IMR-90 (cell line): ENCODE measurements around the gene CASP2. TPM values are rescaled to one million over a fixed set of nuclear protein-coding genes. Genes with fewer than 3 reads are reported as not detected.

Source experiments
- ATAC-seq: fragments of 200-7000 bp; cut with Tn5 transposase; 2 replicates; pipeline ENCODE4 v1.9.1; 2020; ENCODE audit warnings: low read depth, mild to moderate bottlenecking, moderate library complexity
- BruUV-seq: library from RNA; stranded (reverse); fragments of 400-500 nt; replicated peaks from 2 replicates; lab custom pipeline; 2021; lab: Mats Ljungman, UMichigan
- CTCF ChIA-PET: fragments of 300-600 bp; formaldehyde crosslinking; extraction: SDS; loops from one replicate; lab custom pipeline; 2021; ENCODE audit warnings: antibody characterized with exemption; lab: Yijun Ruan, JAX
- POLR2A ChIA-PET: fragments of 300-600 bp; sonication (Branson Sonifier 250); formaldehyde crosslinking; loops from one replicate; lab custom pipeline; 2022; ENCODE audit warnings: antibody characterized with exemption; ENCODE audit not compliant: unreplicated experiment; lab: Charles Lee
- DNase-seq: peaks from one replicate; pipeline ENCODE4 v3.0.0; 2013
- H2AFZ ChIP-seq: replicated peaks from 2 replicates; pipeline ENCODE3; 2013; ENCODE audit warnings: low read length, mild to moderate bottlenecking; ENCODE audit not compliant: poor library complexity
- H2AK5ac ChIP-seq: 2 replicates; pipeline ENCODE4 v1.6.1; 2013; ENCODE audit warnings: low read depth, low read length, inconsistent platforms
- H2AK9ac ChIP-seq: replicated peaks from 2 replicates; pipeline ENCODE3; 2013; ENCODE audit warnings: mild to moderate bottlenecking, low read depth, low read length, moderate library complexity; ENCODE audit not compliant: poor library complexity
- H2BK120ac ChIP-seq: 2 replicates; pipeline ENCODE4 v1.6.1; 2013; ENCODE audit warnings: low read depth, low read length, inconsistent platforms
- H2BK15ac ChIP-seq: 3 replicates; pipeline ENCODE4 v1.6.1; 2013; ENCODE audit warnings: low read depth, low read length, inconsistent platforms
- H2BK20ac ChIP-seq: 2 replicates; pipeline ENCODE4 v1.6.1; 2013; ENCODE audit warnings: low read depth, mild to moderate bottlenecking, inconsistent platforms, low read length, moderate library complexity
- H2BK5ac ChIP-seq: 2 replicates; pipeline ENCODE4 v1.6.1; 2013; ENCODE audit warnings: mild to moderate bottlenecking, low read depth, low read length, inconsistent platforms; ENCODE audit not compliant: poor library complexity, severe bottlenecking
- H3K14ac ChIP-seq: replicated peaks from 2 replicates; pipeline ENCODE4 v1.6.1; 2013; ENCODE audit warnings: low read depth, low read length, inconsistent platforms
- H3K18ac ChIP-seq: 2 replicates; pipeline ENCODE4 v1.6.1; 2013; ENCODE audit warnings: low read depth, low read length, control low read depth
- H3K23ac ChIP-seq: 2 replicates; pipeline ENCODE4 v1.6.1; 2013; ENCODE audit warnings: low read depth, low read length, inconsistent platforms
- H3K27ac ChIP-seq: 2 replicates; pipeline ENCODE4 v1.5.1; 2013; ENCODE audit warnings: mild to moderate bottlenecking, control low read depth, low read length; ENCODE audit not compliant: insufficient read depth
- H3K27me3 ChIP-seq: 2 replicates; pipeline ENCODE4 v1.6.1; 2013; ENCODE audit warnings: low read length; ENCODE audit not compliant: control insufficient read depth, insufficient read depth
- H3K36me3 ChIP-seq: 2 replicates; pipeline ENCODE4 v1.6.1; 2013; ENCODE audit warnings: low read length, mixed read lengths; ENCODE audit not compliant: control insufficient read depth, insufficient read depth
- H3K4ac ChIP-seq: 2 replicates; pipeline ENCODE4 v1.6.1; 2013; ENCODE audit warnings: low read depth, low read length, inconsistent platforms
- H3K4me1 ChIP-seq: 2 replicates; pipeline ENCODE4 v1.6.1; 2013; ENCODE audit warnings: low read length, mixed read lengths; ENCODE audit not compliant: control insufficient read depth, insufficient read depth
- H3K4me2 ChIP-seq: 2 replicates; pipeline ENCODE4 v1.6.1; 2013; ENCODE audit warnings: low read depth, mild to moderate bottlenecking, control low read depth, low read length, moderate library complexity
- H3K4me3 ChIP-seq: 2 replicates; pipeline ENCODE4 v1.5.1; 2013; ENCODE audit warnings: low read depth, mild to moderate bottlenecking, control low read depth, low read length, moderate library complexity; ENCODE audit not compliant: insufficient read depth
- H3K56ac ChIP-seq: 2 replicates; pipeline ENCODE4 v1.6.1; 2013; ENCODE audit warnings: low read length, inconsistent platforms; ENCODE audit not compliant: insufficient read depth; ENCODE audit errors: extremely low read depth
- H3K79me1 ChIP-seq, 2 experiments: 2 replicates each; pipeline ENCODE4 v1.6.1; 2013; ENCODE audit warnings: low read length in 2 of 2, inconsistent platforms in 1 of 2, low read depth in 1 of 2
- H3K9ac ChIP-seq: 2 replicates; pipeline ENCODE4 v1.6.1; 2013; ENCODE audit warnings: low read depth, low read length, control low read depth
- H3K9me1 ChIP-seq: 2 replicates; pipeline ENCODE4 v1.6.1; 2013; ENCODE audit warnings: low read length, inconsistent platforms; ENCODE audit not compliant: insufficient read depth
- H3K9me3 ChIP-seq: 2 replicates; pipeline ENCODE4 v1.6.1; 2013; ENCODE audit warnings: low read length; ENCODE audit not compliant: control insufficient read depth, insufficient read depth
- H4K20me1 ChIP-seq: 2 replicates; pipeline ENCODE4 v1.6.1; 2013; ENCODE audit warnings: low read length, inconsistent platforms; ENCODE audit not compliant: insufficient read depth
- H4K5ac ChIP-seq: 2 replicates; pipeline ENCODE4 v1.6.1; 2013; ENCODE audit warnings: mild to moderate bottlenecking, low read depth, low read length, control low read depth
- H4K8ac ChIP-seq, 2 experiments: 2 replicates each; pipeline ENCODE4 v1.6.1; 2013; ENCODE audit warnings: low read depth in 2 of 2, low read length in 2 of 2, control low read depth in 1 of 2, inconsistent platforms in 1 of 2
- H4K91ac ChIP-seq: 2 replicates; pipeline ENCODE4 v1.6.1; 2013; ENCODE audit warnings: low read depth, low read length, inconsistent platforms; ENCODE audit not compliant: insufficient read depth
- MXI1 ChIP-seq: IDR thresholded peaks from 2 replicates; pipeline ENCODE4 v1.6.1; 2012; ENCODE audit warnings: low read depth, mild to moderate bottlenecking, low read length, moderate library complexity, borderline replicate concordance
- WGBS, 2 experiments: methylation state at CpG; one replicate each; pipeline versions ENCODE4 v1.1.5 to v1.1.7; 2013; ENCODE audit warnings: missing lambda C conversion rate in 2 of 2; ENCODE audit not compliant: insufficient read length in 1 of 2; ENCODE audit errors: extremely low coverage in 2 of 2; 5-methylcytosine and 5-hydroxymethylcytosine counted together
- dilution Hi-C: fragments of 300-500 bp; cut with HindIII; formaldehyde crosslinking; loops from one replicate; pipeline ENCODE4 v1.14.3; 2018; ENCODE audit warnings: low sequenced_read_pairs; ENCODE audit not compliant: unreplicated experiment
- in situ Hi-C: fragments of 300-500 bp; cut with MboI; formaldehyde crosslinking; loops from 3 replicates; pipeline ENCODE4 v1.14.3; 2019; ENCODE audit warnings: low sequenced_read_pairs, inconsistent platforms, mixed read lengths
- intact Hi-C: fragments of 100-400 bp; cut with micrococcal nuclease; formaldehyde crosslinking; loops from 2 replicates; pipeline ENCODE4 v1.10.0; 2022
- polyA plus RNA-seq, 3 experiments: library from polyadenylated mRNA; depleted of rRNA; stranded (reverse); fragments of >200 nt; gene quantifications; 2 replicates each; pipeline ENCODE4 v1.2.3, GENCODE V29; 2012; ENCODE audit warnings: low replicate concordance in 1 of 3
- total RNA-seq: library from RNA; depleted of rRNA; stranded (reverse); fragments of >200 nt; gene quantifications from 2 replicates; pipeline ENCODE4 v1.2.3, GENCODE V29; 2012
- TF ChIP-seq, protein P1 (sequence below): conservative IDR thresholded peaks from 2 replicates; pipeline ENCODE4 v1.5.1; 2012; ENCODE audit warnings: mild to moderate bottlenecking, low read depth, low read length, improper control_type of control experiment

CASP2 gene
- total and polyA plus RNA-seq, 2 of the 4 experiments (the other 2 are of a cell fraction): 15.4 to 25.6 TPM

DNA sequence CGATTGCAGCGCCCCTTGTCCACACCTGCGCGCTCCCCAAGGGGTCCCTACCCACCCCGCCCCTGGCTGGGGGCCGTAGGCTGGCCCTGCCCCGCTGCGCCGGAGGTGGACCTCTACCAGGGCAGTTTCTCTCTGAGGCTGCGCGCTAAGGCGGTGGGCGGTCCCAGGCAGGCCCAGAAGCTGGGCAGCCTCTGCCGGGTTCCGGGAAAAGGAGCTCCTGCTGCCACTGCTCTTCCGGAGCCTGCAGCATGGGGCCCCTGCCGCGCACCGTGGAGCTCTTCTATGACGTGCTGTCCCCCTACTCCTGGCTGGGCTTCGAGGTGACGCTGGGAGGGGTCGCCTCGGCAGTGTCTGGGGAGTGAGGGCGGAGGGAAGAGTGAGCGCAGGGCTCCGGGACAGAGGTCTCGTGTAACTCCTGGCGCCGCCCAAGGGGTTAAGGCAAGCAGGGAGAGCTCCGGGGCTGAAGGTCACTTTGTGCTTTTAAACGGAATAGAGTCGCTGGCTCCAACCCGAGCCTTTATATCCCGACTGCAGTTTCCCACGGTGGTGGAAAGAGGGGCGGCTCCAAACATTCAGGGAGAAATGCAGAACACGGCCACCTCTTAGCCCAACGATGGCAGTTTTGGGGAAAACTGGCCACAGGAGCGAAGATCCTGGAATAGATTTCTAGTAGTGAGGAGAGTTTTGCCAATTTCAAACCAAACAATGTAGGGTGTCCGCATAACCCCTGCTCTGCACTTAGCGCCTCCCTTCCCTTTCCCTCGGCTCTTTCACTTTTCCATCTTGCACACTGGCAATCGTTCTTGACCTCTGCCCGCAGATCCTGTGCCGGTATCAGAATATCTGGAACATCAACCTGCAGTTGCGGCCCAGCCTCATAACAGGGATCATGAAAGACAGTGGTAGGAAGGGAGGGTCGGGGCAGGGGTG is 24.6 kb upstream of the CASP2 start, which contains the start of gene GSTK1:
Gene GSTK1 (plus strand): TSS at position 176 of the 930 bp plus-strand sequence. CDS start 73 bp downstream, at position 249.
- Histone ChIP-seq H4K5ac (peak within 1 kb of the TSS; percentile 97), H3K23ac (peak within 1 kb of the TSS; percentile 26), H3K79me1 (peaks cover 0 to 17% of the 10 kb centered on the region in 2 experiments), H2BK20ac (no peak within 1 kb of the TSS), H3K9me1 (peaks cover 4% of the 10 kb centered on the region; the same call in 1 of the 2 replicates), H3K56ac (peak within 1 kb of the TSS; percentile 77), H3K4me3 (peak within 1 kb of the TSS; percentile 97), H4K20me1 (no peaks in the 10 kb centered on the region), H2BK5ac (peak within 1 kb of the TSS; percentile 82), H3K27me3 (no peaks in the 10 kb centered on the region), H3K36me3 (peaks cover 12% of the 10 kb centered on the region), H3K4me2 (peak within 1 kb of the TSS; percentile 88), H4K8ac (peak within 1 kb of the TSS; percentile 92 to 96), H3K14ac (peak within 1 kb of the TSS; percentile 90), H2BK120ac (peak within 1 kb of the TSS; percentile 78; the same call in 1 of the 2 replicates), H2BK15ac (peak within 1 kb of the TSS; percentile 79; the same call in 1 of the 3 replicates), H3K4ac (peak within 1 kb of the TSS; percentile 97), H4K91ac (peak within 1 kb of the TSS; percentile 95), H2AFZ (peak within 1 kb of the TSS; percentile 100), H2AK5ac (peak within 1 kb of the TSS; percentile 27; the same call in 1 of the 2 replicates), H3K4me1 (peaks cover 2% of the 10 kb centered on the region), H2AK9ac (peak within 1 kb of the TSS; percentile 97), H3K9ac (peak within 1 kb of the TSS; percentile 98), H3K9me3 (no peaks in the 10 kb centered on the region), H3K27ac (peak within 1 kb of the TSS; percentile 97), H3K18ac (peak within 1 kb of the TSS; percentile 89)
- peak; percentile 99 for ATAC-seq
- ChIA-PET CTCF (interaction anchor here (1.2 to 1.6 kb wide), 3 partner anchors 23 to 143 kb away, joined by 3 to 10 read pairs (median 8); no protein-coding TSS in a partner anchor), POLR2A (interaction anchor here (0.7 to 0.9 kb wide), 2 partner anchors 24 to 834 kb away, joined by 3 to 4 read pairs; partner anchors contain the start of gene CASP2)
- DNase-seq: peak; percentile 54
- dilution Hi-C loops (no loop called here), intact Hi-C loops (no loop called here), in situ Hi-C loops (no loop called here)
- WGBS, 2 experiments: 3% methylated on average over 17 of the region's 48 CpGs; no CpG with 5 or more reads in 1 of the 2 experiments
- peak; percentile 48; the same call in 1 of the 2 replicates for TF ChIP-seq MXI1
- TF ChIP-seq, protein P1, sequence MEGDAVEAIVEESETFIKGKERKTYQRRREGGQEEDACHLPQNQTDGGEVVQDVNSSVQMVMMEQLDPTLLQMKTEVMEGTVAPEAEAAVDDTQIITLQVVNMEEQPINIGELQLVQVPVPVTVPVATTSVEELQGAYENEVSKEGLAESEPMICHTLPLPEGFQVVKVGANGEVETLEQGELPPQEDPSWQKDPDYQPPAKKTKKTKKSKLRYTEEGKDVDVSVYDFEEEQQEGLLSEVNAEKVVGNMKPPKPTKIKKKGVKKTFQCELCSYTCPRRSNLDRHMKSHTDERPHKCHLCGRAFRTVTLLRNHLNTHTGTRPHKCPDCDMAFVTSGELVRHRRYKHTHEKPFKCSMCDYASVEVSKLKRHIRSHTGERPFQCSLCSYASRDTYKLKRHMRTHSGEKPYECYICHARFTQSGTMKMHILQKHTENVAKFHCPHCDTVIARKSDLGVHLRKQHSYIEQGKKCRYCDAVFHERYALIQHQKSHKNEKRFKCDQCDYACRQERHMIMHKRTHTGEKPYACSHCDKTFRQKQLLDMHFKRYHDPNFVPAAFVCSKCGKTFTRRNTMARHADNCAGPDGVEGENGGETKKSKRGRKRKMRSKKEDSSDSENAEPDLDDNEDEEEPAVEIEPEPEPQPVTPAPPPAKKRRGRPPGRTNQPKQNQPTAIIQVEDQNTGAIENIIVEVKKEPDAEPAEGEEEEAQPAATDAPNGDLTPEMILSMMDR: no peak
- no TSS peak for BruUV-seq
